ENCODE results near the gene RABEP1.

The RABEP1 gene

DNA sequence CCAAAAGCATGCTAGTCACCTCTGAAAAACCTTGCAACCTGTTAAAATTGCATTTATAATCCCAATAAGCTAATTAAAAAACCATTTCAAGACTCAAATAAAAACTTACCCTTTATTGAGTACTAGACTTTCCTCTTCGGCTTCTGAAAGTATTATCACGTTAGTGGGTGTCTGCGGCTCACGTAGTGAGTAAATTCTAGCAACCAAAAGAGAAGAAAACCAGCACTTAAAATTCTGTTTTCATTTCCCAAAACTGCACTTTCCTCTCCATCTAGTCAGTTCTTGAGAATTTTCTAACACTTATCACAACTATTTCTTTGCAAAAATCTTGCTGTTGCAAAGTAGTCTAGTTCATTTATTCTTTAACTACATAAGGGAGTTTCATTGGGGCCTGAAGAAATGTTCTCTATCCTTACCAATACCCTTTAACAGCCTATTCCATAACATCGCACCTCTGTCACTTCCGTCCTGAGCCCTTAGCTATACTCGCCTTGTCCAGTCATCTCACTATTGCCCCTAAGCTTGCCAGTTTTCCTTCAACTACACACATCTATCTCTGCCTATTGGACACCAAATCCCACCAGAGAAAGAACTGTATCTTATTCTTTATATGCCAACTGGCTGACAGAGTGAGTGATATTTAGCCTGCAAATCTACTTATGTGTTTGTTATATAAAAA lies 128.6 kb downstream of the RABEP1 start:
- DNase-seq (ENCODE audit: insufficient read length, low spot score) (no peak), FAIRE-seq (no peak)
- TF ChIP-seq, protein P1, sequence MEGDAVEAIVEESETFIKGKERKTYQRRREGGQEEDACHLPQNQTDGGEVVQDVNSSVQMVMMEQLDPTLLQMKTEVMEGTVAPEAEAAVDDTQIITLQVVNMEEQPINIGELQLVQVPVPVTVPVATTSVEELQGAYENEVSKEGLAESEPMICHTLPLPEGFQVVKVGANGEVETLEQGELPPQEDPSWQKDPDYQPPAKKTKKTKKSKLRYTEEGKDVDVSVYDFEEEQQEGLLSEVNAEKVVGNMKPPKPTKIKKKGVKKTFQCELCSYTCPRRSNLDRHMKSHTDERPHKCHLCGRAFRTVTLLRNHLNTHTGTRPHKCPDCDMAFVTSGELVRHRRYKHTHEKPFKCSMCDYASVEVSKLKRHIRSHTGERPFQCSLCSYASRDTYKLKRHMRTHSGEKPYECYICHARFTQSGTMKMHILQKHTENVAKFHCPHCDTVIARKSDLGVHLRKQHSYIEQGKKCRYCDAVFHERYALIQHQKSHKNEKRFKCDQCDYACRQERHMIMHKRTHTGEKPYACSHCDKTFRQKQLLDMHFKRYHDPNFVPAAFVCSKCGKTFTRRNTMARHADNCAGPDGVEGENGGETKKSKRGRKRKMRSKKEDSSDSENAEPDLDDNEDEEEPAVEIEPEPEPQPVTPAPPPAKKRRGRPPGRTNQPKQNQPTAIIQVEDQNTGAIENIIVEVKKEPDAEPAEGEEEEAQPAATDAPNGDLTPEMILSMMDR (IDR thresholded peaks at IDR 0.05; ENCODE audit: insufficient read depth, missing control alignments), result no peak

DNA sequence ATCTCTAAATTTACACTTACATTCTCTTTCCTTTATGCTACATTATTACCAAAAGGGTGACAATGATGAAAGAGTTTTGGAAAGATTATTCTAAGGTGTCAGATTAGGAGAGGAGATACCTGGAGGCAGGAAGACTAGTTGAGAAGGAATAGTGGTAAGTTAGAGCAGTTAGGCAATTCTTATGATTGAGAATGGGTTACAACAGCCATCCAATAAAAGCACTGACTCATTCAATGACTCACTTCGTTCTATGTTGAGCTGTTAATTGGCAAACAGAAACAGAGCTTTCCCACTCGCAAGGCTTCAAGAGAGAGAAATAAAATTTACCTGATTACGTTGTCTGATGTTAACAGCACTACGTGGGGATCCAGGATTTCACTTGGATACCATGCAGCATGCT lies 131.6 kb downstream of the RABEP1 start:
- TF ChIP-seq, protein P1 (IDR thresholded peaks at IDR 0.05; ENCODE audit: insufficient read depth, missing control alignments), result no peak
- FAIRE-seq, result no peak
- no peak for DNase-seq (ENCODE audit: insufficient read length, low spot score)

DNA sequence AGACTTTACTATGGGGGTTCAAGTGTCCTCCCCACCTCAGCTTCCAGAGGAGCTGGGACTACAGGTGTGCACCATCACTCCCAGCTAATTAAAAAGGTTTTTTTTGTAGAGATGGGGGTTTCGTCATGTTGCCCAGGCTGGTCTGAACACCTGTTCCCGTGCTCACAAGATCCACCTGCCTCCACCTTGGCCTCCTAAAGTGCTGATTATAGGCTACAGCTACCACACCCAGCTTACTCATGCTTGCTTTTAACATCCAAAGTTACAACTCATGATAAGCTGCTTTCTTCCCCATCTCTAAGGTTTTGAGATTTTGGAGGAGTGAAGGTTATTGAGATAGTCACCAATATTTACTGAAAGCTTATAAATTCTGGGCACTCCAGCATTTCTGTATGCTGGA lies 134.8 kb downstream of the RABEP1 start:
- TF ChIP-seq, protein P1 (IDR thresholded peaks at IDR 0.05; ENCODE audit: insufficient read depth, missing control alignments), result no peak
- FAIRE-seq, result no peak

DNA sequence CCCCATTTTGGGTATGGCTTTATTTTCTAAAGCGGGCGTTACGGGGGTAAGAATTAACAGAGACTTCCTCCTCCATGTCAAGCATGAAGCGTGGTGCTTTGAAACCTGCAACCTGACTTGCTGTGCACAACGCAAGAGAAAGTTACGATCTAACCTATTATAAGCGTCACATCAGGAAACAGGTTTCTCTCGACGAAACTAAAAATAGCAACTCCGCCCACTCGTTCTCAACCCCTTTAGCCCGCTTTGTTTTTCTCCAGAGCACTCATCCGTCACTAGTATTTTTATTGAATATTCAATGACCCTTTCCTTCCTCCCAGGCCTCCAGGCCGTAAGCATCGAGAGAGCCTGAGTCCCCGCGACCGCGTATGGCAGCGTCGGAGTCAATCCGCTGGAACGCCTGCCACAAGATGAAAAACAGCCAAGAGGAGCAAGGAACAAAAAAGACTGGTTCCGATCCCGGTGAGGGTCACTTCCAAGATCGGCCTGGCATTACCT lies 136.8 kb downstream of the RABEP1 start:
- no peak for FAIRE-seq
- no peak for DNase-seq (ENCODE audit: insufficient read length, low spot score)
- TF ChIP-seq, protein P1 (IDR thresholded peaks at IDR 0.05; ENCODE audit: insufficient read depth, missing control alignments), result no peak

More for the DNA sequence above, 134.8 kb downstream of the RABEP1 start:
- no peak for DNase-seq (ENCODE audit: insufficient read length, low spot score)

DNA sequence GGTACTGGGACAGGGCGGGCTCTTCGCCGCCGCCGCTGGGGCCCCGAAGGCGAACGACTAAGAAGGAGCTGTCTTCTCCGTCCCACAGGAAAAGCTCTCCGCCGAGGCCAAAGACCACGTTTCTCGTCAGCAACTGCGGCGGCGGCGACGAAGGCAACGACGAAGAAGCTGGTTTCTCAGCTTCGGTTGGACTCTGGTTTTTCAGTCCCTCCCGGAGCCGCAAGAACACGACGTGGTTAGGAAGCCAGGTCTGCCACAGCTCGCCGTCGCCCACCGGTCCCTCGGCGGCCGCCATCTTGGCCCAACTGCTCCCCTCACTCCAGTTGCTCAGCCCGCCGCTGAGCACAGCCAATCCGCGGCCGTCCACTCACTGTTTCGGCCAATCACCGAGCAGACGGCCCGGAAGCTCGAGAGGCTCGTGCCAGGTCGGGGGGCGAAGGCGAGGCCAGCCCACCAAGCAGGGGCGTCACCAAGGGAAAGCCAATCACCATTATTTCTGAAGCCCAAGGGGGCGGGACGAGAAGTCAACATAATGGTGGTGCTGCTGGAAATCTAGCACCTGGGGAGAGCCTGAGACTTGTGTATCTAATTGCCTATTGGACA lies 137.4 kb downstream of the RABEP1 start, which contains the start of gene NUP88:
TSS of gene NUP88 (minus strand) at position 307 of the 603 bp plus-strand sequence. CDS start at position 295, 12 bp downstream.
- TF ChIP-seq, protein P1 (IDR thresholded peaks at IDR 0.05; ENCODE audit: insufficient read depth, missing control alignments), result no peak
- peak; percentile 88 for DNase-seq (ENCODE audit: insufficient read length, low spot score)
- FAIRE-seq, result no peak

DNA sequence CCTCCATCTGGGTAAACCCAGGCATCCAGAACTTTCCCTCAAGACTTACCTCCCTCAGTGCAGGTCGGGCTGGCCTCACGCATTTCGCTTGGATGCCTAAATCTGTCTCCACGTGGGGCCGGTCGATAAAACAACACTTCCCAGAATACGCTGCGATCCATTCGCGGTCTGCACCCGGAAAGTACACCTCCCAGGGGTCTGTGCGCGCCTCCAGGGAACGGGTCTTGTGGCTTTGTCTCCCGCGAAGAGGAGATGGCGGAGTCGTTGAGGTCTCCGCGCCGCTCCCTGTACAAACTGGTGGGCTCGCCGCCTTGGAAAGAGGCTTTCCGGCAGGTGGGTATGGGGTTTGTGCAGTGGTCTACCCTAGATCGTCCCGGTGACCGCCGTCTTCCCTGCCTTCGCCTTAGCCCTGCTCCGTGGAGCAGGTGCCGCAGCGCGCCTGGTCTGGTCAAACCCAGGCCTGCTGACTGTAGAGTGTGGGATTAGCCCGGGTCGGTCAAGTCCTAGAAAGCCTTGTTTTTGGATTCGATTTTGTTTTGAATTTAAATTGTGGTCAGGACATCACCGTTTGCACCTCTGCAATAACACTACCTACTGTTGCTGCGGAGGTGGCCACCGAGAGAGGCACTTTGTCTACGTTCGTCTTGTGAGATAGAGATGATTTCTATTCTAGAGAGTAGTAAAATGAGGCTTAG lies 138.0 kb downstream of the RABEP1 start, which contains the start of gene RPAIN:
TSS of gene RPAIN (plus strand) at position 224 of the 695 bp plus-strand sequence. CDS start at position 253, 29 bp downstream.
- peak; percentile 75 for DNase-seq (ENCODE audit: insufficient read length, low spot score)
- TF ChIP-seq, protein P1 (IDR thresholded peaks at IDR 0.05; ENCODE audit: insufficient read depth, missing control alignments), result no peak
- FAIRE-seq, result no peak
